Heart left ventricle (tissue), 13 donors: Measurements from ENCODE around the gene GABRR3.

Experiments
- POLR2A ChIP-seq, 2 donors: fragments of 450-650 bp; IDR thresholded peaks; one replicate each; pipeline ENCODE4 v1.6.1; 2017; ENCODE audit warnings: antibody characterized with exemption in 2 of 2, mild to moderate bottlenecking in 2 of 2, moderate library complexity in 2 of 2
- TF ChIP-seq, protein P1 (sequence below), 12 donors: fragments of 200-600 bp; sonication (generic) in 4 of 12; IDR thresholded peaks; one replicate each; pipeline versions ENCODE4 v1.5.0 to v1.8.0; 2018 to 2022; ENCODE audit warnings: antibody characterized with exemption in 12 of 12, mild to moderate bottlenecking in 5 of 12
- donor health status: ischemic (EF 13 %, LVEDD 7.1; RV severe dilation, severe dysfunction).
- donor health status: DM: no; HTN: yes; CAD: no.
- donor health status: DM: no; HTN: no; CAD: no.
- donor health status: ischemic (EF 25% LVEDD 6.9; RV normal size, moderate dysfunction).
- donor health status: ischemic (EF 25% LVEDD 5.7; RV mildly dilated, moderate dysfunction).
- donor health status: ischemic (EF 35%, LVEDD 5.7; RV mildly dilated, moderate dysfunction).
- donor health status: nonischemic (EF 11% LVEDD 7.7; RV severe dilation, severe dysfunction).
- donor health status: DM: yes; HTN: yes; CAD: no.
- donor health status: PGD.
- donor health status: ischemic (EF 29% LVEDD 5.4; RV normal size, mild dysfunction).
- donor health status: nonischemic (EF 23%, LVEDD 6.1; RV moderate dilation, normal function).

DNA sequence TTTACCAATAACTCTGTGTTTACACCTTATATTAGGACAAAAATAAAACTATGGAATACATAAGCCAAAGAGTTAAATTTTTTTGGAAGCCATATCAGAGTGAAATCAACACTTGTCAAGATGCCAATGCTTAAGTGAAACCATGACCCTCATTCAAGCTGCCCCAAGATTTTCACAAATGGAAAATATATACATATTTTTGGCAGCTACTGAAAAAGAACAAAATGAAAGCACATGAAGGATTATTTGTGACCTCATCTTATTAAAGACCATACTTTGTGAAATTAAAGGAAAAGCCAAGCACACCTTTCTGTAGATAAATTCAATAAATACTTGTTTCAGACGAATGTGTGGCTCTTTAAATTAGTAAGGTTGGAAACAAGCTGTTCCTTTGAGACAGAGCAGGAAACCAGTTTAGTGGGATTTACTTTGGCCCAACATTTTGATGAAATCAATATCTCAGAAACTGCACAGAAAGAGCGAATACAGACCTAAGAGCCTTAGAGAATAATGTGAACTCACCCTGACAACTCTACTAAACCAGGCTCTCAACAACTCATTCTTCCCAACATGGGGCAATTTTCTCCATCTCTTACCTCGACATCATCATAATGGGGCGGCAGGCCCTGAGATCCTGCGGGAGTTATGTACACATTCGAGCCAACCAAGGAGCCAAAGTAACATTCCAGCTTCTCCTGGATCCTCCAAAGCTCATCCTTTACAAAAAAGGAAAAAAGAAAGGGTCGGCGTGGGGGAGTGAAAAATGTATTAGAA lies 73.9 kb downstream of the GABRR3 start:
- TF ChIP-seq, protein P1, sequence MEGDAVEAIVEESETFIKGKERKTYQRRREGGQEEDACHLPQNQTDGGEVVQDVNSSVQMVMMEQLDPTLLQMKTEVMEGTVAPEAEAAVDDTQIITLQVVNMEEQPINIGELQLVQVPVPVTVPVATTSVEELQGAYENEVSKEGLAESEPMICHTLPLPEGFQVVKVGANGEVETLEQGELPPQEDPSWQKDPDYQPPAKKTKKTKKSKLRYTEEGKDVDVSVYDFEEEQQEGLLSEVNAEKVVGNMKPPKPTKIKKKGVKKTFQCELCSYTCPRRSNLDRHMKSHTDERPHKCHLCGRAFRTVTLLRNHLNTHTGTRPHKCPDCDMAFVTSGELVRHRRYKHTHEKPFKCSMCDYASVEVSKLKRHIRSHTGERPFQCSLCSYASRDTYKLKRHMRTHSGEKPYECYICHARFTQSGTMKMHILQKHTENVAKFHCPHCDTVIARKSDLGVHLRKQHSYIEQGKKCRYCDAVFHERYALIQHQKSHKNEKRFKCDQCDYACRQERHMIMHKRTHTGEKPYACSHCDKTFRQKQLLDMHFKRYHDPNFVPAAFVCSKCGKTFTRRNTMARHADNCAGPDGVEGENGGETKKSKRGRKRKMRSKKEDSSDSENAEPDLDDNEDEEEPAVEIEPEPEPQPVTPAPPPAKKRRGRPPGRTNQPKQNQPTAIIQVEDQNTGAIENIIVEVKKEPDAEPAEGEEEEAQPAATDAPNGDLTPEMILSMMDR (IDR thresholded peaks at IDR 0.05) = no peak
- TF ChIP-seq POLR2A (IDR thresholded peaks at IDR 0.05) = no peak
